ENCODE data around the gene TENT5C.

Gene TENT5C

DNA sequence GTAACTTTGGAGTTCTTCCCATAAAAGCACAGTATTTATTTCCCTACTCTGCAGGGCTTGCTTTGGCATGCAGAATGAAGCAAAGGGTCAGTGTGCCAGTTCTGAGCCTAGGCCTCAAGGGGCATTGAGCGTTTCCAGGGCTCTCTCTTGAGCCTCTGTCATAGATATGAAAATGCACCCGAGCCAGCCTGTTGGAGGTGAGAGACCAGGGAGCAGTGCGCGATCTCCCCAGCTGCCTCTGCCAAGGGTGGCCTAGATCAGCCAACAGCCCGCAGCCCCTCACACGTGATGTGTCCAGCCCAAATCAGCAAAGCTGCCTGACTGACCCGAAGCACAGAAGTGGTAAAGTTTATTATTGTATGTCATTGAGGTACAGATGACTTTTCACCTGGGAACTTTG lies 63.7 kb downstream of the TENT5C start:
- TF ChIP-seq, protein P1, sequence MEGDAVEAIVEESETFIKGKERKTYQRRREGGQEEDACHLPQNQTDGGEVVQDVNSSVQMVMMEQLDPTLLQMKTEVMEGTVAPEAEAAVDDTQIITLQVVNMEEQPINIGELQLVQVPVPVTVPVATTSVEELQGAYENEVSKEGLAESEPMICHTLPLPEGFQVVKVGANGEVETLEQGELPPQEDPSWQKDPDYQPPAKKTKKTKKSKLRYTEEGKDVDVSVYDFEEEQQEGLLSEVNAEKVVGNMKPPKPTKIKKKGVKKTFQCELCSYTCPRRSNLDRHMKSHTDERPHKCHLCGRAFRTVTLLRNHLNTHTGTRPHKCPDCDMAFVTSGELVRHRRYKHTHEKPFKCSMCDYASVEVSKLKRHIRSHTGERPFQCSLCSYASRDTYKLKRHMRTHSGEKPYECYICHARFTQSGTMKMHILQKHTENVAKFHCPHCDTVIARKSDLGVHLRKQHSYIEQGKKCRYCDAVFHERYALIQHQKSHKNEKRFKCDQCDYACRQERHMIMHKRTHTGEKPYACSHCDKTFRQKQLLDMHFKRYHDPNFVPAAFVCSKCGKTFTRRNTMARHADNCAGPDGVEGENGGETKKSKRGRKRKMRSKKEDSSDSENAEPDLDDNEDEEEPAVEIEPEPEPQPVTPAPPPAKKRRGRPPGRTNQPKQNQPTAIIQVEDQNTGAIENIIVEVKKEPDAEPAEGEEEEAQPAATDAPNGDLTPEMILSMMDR (IDR thresholded peaks at IDR 0.05): no peak
- peak overlapping the region; percentile 61 for H3K27ac ChIP-seq
- no peak for DNase-seq
- intact Hi-C loops (cut with DNase I; ENCODE audit: low total_unique reads): no loop called here
- peaks cover 0 to 43% (median 17%) of the 10 kb centered on the region in 4 donors for H3K4me1 ChIP-seq
- H3K36me3 ChIP-seq: no peaks in the 10 kb centered on the region
- H3K4me3 ChIP-seq: no peak overlapping the region
- no peaks in the 10 kb centered on the region for H3K9me3 ChIP-seq
- H3K27me3 ChIP-seq: no peaks in the 10 kb centered on the region

DNA sequence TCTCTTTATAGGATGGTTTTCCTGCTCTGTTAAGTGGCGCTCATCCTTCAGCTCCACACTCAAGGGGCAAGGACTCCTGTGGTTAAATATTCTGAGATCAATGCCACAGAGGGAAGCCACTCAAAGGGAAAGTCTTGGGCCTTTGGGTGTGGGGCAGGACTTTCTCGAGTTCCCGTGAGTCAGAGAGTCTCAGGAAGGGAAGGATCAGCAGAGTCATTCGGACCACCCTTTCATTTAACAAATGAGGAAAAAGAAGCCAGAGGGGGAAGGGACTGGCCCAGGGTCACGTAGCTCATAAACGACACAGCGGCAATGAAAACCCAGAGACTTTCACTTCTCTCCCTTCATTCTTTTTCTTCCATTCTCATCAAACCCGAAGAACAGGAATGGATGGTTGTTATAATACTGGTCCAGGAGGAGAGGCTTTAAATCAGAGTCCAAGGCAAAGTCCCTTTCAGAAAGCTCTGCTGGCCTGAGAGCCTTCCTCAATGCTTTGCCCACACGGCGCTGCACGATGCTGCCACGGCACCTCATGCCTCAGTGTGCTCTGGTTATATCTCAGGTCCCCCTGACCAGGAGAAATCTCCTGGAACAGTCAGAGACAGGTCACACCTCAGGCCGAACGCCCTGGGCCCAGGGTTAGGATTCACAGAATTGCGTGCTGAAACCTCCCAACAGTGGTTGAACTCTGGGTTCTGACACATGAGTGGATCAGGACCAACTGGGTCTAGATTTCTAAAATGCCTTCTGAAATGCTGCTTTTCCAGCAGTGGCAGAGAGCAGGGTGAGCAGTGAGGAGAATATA lies 65.3 kb downstream of the TENT5C start:
- Histone ChIP-seq H3K9me3 (no peaks in the 10 kb centered on the region), H3K4me1 (peaks cover 0 to 59% (median 23%) of the 10 kb centered on the region in 4 donors), H3K4me3 (no peak overlapping the region), H3K27ac (peak overlapping the region in 1 of 2 donors; percentile 25), H3K36me3 (no peaks in the 10 kb centered on the region), H3K27me3 (no peaks in the 10 kb centered on the region)
- TF ChIP-seq, protein P1 (IDR thresholded peaks at IDR 0.05): no peak
- intact Hi-C loops (cut with DNase I; ENCODE audit: low total_unique reads): loop anchor here (5.0 kb wide), 1 partner anchor 64 kb away; the partner anchor contains the start of gene TENT5C
- DNase-seq: no peak

DNA sequence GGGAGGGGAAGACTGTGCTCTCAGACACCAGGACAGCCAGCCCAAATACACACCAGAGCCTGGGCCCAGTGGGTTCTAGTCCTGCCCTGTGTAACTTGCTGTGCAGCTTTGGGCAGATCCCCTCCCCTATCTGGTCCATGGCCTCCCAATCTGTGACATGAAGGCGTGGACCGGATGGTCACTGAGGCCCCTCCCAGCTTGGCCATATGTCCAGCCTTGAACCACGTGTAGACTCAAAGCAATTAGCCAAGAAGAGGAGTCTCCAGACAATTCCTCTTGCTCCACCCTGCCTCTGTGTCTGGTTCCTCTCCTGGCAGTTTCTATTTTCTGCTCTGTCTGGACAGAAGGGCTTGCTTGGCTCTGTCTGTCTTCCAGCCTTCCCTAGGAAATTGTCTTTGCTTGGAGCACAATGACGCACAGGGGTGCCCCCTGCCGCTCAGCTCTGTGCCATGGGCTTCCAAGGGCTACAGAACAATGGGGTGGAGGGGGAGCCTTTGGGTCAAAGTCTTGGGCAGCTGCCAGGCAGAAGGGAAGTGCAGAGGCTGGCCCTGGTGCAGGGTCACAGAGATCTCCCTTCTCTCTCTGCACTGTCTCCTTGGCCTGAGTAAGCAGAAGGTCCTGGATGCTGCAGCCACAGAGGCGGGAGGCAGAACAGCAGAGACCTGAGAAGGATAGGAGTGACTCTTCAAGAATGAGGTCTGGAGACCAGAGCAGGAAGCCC lies 66.1 kb downstream of the TENT5C start:
- H3K4me1 ChIP-seq: peaks cover 0 to 67% (median 29%) of the 10 kb centered on the region in 4 donors
- intact Hi-C loops (cut with DNase I; ENCODE audit: low total_unique reads): loop anchor here (5.0 kb wide), 1 partner anchor 65 kb away; the partner anchor contains the start of gene TENT5C

DNA sequence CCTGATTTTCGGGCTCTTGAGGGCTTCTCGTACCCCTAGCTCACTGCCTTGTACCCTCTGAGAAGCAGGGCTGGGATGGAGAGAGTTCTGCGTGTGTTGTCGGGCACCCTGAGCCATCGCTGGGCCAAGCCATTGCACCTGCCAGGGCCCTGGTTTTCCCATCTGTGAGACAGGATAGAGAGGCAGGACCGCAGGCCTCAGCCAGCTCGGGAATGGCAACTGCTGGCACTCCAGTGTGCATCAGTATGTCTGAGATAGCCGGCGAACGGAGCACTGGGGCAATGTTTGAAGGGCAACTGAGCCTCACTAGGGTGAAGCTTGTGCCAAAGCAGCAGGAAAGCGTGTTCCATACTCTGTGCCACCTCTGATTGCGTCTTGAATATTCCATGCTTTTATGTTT lies 66.9 kb downstream of the TENT5C start:
- TF ChIP-seq, protein P1 (IDR thresholded peaks at IDR 0.05): no peak
- Histone ChIP-seq H3K9me3 (no peaks in the 10 kb centered on the region), H3K4me3 (no peak overlapping the region), H3K27ac (no peak overlapping the region), H3K36me3 (no peaks in the 10 kb centered on the region), H3K27me3 (no peaks in the 10 kb centered on the region), H3K4me1 (peaks cover 0 to 75% (median 30%) of the 10 kb centered on the region in 4 donors)
- intact Hi-C loops (cut with DNase I; ENCODE audit: low total_unique reads): loop anchor here (5.0 kb wide), 1 partner anchor 65 kb away; the partner anchor contains the start of gene TENT5C
- DNase-seq: no peak

More for the DNA sequence above, 66.1 kb downstream of the TENT5C start:
- Histone ChIP-seq H3K9me3 (no peaks in the 10 kb centered on the region), H3K27me3 (no peaks in the 10 kb centered on the region), H3K4me3 (no peak overlapping the region), H3K27ac (peak overlapping the region in 1 of 2 donors; percentile 25), H3K36me3 (no peaks in the 10 kb centered on the region)
- TF ChIP-seq, protein P1 (IDR thresholded peaks at IDR 0.05): no peak
- peak; percentile 44 to 75 for DNase-seq

DNA sequence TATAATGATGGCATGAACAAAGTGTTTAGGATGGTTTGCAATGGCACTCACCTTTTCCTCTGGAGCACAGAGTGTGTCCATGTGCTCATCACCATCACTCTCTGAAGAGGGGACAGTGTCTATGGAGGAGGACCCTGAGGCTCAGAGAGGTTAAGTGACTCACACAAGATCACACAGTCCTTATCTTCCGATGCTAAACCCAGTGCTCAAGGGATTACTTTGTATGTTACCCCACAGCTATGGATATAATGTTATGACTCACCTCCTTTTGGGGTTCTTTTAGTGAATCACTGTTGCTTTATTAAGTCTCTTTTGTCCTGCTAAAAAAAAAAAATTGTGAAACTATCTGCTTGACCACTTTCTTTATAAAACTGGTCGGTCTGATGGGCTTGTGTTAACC lies 67.6 kb downstream of the TENT5C start:
- DNase-seq: no peak
- H3K4me3 ChIP-seq: no peak overlapping the region
- TF ChIP-seq, protein P1 (IDR thresholded peaks at IDR 0.05): no peak
- peaks cover 0 to 81% (median 34%) of the 10 kb centered on the region in 4 donors for H3K4me1 ChIP-seq
- no peaks in the 10 kb centered on the region for H3K9me3 ChIP-seq
- intact Hi-C loops (cut with DNase I; ENCODE audit: low total_unique reads): loop anchor here (5.0 kb wide), 1 partner anchor 66 kb away; the partner anchor contains the start of gene TENT5C
- no peak overlapping the region for H3K27ac ChIP-seq
- no peaks in the 10 kb centered on the region for H3K27me3 ChIP-seq
- no peaks in the 10 kb centered on the region for H3K36me3 ChIP-seq

Measured in tibial artery (tissue), 4 donors.